Activated T-helper 9 cell treated with anti-CD3 and anti-CD28 coated beads, Interleukin-2, amount 50 U/mL, for 16 hours (primary cell): ENCODE results near the gene CELF4.

Experiments used
- DNase-seq: peaks from one replicate; pipeline ENCODE4 v3.0.0-alpha.2; 2020; ENCODE audit warnings: low read depth

The CELF4 gene

DNA sequence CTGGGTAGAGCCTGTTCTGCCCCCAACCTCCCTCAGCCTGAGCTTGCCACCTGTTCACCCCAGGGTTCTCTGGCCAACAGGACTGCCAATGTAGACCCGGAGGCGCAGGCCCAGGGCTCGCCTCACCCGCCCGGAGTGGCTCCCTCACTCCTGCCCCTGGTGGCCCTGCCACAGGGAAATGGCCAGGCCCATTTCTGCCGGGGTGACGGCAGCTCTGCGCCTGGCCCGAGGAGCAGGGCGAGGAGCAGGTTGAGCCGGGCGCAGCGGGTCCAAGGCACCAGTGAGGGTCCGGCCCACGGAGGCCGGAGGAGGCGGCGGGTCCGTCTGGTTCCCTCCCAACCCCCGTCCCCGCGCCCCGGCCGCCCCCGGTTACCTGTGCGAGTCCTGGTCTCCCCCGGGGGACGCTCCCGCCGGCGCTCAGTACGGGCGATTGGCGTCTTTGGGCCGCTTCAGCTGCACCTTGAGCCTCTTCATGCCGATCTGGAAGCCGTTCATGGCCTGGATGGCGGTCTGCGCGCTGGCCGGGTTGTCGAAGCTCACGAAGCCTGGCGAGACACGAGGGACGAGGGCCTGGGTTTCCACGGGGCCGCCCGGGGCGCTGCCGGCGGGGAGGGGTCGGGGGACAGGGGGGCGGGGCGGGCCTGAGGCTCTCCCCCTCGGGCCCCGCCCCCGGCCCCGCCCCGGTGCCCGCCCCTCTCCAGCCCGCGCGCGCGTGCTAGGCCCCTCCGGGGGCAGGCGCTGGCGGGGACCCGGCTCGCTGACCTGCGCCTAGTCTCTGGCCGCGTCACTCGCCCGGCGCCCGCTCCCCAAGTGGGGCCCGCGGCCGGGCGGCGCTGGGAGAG is 312.0 kb downstream of the CELF4 start:
- DNase-seq: no peak

DNA sequence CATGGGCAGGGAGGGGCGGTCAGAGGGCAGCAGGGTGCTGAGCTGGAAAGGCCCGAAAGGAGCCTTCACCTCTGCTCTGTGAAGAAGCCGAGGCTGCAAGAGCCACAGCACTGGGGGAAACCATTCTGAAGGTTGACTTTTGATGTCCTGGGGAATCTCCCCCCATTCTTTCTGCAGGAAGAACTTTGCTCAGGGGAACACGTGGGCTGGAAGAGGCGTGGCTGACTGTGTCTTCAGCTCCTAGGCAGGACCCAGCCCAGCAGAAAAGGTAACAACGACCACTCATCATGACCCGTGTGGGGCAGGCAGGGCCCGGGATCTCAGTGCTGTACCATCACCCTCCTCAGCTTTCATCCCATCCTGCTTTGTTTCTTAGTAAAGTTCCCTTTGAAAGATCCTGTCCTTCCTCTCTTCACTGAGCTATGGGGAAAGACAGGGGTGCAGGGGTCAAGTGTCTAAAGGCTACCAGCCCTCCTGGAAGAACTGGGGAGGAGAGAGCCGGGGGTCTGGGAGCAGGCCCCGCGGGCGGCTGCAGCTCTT is 312.7 kb downstream of the CELF4 start:
- no peak for DNase-seq

DNA sequence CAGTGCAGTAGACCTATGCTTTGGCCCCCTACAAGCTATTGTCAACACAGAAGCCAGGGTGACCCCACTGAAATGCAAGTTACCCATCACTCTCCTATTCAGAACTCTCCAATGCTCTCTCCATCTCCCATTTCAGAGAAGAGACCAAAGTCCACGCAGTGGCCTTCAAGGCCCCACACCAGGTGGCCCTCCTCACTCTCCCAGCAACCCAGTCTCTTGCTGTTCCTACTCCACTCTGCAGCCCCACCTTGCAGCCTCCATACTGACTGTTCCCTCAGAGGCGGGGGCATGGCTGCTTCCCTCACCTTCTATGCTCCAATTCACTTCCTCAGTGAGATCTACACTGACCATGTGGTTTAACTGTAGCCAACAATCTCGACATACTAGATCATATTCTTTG is 313.3 kb downstream of the CELF4 start:
- DNase-seq: no peak

DNA sequence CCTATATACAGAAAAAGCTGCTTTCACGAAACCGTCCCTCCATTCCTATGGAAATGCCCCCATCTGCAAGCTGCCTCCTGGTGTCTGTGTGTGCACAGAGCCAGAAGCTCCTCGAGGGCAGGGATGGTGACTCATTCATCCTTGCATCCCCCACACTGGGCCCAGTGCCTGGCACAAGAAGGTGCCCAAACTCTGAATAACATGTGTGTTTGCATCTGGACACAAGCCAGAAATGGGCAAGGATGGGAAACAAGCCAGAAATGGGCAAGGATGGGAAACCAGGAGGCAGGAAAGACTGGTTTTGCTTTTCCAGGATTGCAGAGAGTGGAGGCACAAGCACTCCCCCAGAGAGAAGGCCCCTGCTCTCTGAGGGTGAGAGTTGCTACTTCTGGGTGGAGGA is 313.9 kb downstream of the CELF4 start:
- no peak for DNase-seq

DNA sequence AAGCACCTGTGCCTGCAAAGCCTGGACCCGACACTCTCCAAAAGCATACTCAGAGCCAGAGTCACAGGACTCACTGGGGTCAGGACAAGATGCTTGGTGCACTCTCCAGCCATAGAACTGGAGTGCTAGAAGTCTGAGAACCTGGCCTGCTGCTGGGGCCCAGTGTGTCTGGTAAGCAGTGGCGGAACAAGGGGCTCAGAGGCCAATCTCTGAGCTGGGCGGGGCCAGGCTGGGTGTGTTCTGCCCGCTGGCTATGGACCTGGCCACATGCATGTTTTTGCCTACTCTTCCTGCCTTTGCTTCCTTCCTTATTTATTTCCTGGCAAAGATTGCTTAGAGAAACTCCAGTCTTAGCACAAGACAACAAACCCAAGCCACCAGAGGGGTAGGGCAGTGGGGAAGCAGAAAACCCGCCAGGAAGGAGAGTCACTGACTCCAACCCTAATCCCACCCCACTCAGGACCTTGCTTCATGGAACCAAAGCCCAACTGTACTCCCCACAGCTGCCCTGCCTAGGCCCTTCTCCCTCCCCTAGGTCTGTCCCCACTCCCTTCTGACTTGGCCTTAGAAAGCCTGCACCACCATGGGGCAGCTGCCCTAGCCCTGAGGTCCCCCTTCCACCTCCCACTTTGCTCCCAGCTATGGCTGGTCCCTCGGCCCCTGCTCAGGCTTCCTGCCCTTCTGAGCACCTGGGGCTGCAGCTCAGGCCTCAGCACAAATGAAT is 315.5 kb downstream of the CELF4 start:
- no peak for DNase-seq

DNA sequence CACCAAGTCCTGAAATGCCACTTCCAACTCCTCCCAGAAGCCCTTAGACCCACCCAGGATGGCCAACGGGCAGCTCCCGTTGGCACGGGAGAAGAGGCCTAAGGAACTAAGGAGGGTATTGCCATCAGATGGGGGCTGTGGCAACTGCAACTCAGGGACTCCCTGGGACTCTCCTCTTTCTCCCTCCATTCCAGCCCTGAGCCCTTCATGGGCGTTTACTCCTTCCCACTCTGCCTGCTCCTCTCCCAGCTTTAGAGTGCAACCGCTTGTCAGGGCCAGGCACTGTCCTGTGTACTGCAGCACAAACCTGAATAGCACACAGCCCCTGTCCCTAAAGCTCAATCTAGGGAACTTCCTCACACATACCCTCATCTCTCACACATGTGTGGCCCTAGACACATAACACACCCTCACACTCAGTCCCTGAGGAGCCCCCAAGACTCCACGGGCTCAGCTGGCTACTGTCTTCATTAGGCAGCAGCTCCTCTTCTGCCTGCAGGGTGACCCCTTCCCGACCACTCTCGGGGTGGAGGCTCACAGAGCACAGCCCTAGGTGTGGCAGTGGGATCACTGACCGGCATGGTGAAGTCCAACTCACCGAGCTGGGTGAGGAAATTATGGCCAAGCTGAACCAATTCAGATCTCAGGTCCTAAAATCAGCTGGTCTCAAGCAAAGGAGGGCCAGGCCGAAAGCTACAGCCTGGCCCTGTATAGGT is 316.3 kb downstream of the CELF4 start:
- no peak for DNase-seq

DNA sequence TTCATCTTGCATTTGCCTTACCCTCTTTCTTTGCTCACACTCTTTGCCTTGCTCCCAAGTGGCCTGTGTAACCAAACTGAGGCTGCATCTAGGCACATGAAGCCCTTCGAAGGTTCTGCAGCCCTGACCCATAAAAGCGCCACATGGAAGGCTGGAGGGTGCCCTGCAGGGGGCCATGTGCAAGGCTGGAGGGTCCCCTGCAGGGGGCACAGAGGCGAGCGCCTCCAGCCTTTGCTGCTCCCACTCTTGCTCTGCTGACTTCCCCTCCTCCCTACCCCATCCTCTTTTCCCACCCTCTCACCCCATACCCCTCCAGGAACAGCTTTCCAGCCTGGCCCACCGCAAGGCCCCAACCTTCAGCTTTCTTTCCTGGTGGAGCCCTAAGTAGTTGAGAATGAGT is 317.3 kb downstream of the CELF4 start:
- DNase-seq: no peak

DNA sequence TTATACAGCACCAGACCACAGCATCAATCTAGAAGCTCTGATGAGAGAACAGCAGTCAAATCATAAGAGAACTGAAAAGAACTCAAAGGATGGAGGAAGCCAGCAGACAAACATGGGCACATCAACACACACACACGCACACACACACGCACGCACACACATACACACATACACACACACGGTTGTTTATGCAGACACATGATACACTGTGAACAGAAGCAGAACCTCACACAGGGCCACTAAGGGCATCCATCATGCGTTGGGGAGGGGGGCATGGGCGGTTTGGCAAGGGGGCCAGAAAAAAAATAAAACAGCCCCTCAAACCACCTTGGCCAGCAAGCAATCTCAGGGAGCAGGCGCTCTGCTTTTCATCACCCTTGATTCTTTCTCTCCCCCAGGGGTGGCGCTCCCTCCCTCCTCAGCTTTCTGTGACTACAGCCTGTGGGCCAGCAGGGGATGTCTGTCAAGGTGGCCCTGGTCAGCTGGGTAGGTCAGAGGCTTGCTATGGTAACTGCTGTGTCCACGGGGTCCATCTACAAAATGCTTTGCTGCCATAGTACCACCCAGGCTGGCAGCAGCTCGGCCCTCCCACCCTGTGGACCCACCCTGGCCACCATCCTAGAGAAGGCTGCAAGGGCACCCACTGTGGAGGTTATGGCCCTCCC is 318.0 kb downstream of the CELF4 start:
- no peak for DNase-seq

DNA sequence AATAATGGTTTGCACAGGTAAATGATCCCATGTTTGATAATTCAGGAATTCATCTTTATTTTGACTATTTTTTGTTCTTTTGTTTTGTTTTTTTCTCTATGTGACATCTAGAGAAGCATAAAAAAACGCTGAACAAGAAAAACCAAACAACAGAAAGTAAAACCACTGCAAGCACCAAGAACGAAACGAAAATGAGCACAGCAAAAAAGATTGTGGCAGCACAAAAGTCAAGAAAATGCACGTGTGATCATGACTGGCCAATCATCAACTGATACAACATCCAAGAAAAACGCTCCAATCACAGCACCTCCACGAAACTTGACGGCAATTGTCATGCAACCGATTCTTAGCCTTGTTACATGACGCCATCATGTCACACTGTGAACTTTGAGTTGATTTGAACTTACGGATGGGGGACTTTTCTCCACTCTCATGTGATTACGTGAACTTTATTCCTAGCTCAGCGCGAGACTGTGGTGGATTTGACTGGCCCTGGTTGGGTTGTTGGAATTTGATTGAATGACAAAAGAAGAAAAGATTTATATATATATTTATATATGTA is 318.7 kb downstream of the CELF4 start:
- no peak for DNase-seq

DNA sequence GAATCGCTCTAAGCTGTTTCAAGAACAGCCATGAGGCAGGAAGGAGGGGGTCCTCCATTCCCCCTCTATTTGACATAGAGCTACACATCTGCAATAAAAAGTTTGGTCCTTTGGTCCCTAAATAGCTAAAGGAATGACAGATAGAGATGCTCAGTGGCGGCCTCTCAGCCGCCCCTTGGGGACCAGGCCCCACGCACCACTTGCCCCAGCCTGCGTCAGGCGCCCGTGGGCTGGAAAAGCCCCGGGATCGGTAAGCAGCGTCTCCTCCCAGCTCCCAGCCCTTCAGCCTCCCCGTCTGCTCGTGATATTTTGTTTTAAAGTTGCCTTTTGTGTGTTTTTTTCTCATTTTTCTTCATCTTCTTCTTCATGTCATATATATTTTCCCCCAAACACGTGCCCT is 321.0 kb downstream of the CELF4 start:
- DNase-seq: no peak

DNA sequence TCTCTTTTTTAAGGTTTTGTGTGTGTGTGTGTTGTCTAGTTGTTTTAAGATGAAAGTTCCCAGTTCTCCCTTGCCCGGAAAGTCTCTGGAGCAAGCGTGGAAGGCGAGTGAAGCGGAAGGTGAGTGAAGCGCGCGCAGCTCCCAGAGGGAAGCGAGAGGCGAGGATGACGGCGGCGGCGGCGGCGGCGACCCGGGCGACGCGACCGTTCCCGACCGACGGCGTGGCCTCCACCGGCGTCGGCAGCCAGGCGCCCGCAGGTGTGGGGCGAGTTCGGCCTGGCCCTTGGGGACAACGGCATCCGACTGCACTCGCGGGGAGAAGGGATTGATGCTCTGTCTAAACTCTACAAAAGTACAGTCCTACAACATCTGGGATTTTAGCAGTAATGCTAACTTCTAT is 321.9 kb downstream of the CELF4 start:
- DNase-seq: no peak

DNA sequence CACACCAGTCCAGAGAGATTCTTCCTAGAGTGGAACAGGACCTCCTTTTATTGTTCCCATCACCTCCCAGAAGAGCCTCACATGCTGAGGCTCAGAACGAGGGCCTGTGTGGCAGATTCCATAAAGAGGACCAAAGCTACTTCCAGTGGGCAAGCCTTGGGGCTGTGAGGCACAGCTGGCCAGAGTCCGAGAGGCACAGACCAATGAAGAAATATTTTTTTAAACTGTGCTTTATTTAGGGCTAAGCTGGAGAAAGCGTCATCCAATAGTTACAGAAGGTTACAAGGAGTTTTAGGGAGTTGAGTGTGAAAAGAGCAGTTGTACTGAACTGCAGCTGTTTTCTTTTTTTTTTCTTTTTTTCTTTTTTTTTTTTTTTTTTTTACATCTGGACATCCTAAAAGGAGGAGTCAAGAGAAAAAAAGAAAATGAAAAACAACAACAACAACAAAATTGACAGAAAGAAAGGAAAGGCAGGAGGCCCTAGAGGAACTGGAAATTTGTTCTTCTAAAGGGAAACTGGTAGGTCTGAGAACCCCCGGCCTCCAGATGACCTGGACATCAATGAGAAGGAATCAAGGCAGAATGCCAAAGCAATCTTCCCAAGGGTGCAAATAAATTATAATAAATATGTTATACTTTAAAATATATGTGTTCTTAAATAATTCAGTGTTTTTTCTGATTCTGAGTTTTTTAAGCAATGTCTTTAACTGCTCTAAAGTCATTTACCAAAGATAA is 322.6 kb downstream of the CELF4 start:
- DNase-seq: no peak

DNA sequence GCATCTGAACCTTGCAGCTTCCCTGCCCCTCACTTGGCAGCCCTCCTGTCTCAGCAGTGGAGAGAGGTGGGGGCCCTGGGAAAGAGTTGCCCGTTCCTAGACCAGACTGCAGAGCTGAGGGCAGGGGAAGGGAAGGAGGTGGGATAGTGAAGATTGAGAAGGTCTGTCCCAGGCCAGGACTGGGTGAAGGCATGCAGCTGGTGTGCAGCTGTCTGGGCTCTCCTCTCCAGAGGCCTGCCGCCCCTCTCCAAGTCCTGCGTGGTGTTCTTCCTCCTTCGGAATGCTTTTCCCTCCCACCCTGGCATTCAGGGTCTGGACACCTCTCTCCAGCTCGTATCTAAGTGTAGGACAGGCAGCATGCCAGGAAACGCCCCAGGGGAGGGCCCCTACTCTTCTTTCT is 323.5 kb downstream of the CELF4 start:
- DNase-seq: no peak

DNA sequence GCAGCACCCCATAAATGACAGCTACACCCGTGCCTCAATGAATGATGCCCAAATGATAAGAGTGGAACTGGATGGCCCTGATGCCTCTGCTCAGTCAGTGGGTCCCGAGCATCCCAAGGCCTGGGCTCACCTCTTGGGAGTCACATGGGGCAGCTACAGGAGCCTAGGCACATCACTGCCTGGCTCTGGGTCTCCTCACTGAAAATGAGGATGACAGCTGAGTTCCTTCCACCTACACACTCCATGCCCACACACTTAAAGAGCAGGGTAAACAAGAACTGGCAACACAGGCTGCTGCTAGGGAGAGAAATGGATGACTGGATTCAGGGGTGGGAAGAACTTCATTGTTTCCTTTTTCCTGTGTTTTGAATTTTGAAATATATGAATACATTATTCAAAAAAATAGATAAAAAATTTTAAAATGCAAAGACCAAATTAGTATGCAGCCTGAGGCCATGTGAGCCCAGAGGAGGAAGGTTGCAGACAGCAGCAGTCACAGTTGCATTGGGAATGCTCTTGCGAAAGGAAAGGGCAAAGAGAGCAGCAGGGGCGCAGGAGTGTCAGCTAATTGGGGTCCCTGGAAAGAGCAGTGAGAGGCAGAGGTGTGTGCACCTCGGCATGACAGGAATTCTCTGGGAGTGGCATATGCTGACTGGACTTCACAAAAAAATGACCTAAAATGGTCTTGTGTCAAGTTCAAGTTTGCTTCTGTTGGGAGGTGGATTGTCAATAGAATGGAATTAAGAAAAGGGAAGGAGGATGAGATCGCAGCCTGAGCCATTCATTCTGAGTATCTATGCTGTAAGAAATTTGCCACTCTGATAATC is 327.1 kb downstream of the CELF4 start:
- no peak for DNase-seq

DNA sequence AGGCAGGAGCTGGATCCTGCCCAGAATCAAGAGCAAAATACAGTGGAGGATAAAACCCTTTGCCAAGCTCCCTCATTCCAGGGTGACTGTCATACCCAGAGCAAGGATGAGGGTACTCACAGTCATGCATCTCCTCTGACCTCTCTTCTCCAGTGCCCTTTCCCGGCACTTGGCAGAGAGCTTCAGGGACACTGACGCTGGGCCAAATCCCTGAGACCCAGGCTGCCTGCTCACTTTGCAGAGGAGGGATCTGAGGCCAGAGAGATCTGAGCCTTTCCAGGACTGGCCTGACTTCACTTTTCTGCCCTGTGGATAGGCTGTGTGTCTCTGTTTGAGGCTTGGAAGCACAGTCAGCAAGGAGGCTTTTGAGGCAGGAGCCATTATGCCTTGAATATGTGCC is 330.0 kb downstream of the CELF4 start:
- DNase-seq: no peak

DNA sequence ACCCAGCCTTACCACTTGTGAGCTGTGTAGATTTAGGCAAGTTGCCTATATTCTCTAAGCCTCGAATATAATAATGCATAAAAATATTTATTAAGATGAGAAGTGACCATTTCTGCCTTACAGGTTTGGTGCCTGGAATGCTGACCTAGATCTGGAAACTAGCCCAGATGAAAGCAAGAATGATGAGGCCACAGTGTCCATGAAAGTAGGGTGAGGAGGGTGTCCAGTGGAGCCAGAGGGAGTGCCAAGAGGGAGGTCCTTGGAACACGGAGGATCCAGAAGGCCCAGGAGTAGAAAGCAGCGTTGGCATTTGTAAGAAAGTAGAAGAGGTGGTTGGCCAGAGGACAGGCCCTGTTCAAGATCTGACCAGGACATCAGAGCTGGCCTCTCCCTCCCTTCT is 334.3 kb downstream of the CELF4 start:
- no peak for DNase-seq

DNA sequence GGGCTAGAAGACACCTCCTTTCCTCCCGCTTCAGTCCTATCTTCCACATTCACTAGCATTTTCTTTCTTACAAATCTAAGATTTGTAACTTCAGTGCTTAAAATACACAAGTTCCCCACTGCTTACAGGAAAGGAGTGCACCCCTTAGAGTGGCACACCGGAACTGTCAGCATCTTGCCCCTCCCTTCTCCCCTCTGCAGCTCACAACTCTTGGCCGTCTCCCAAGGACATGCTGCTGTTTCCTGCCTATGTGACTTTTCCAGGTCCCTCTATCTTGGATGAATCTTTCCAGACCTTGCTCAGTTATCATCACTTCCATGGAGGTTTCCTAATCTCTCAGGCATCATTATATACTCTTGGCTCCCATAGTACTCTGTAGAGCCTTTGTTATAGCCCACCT is 334.8 kb downstream of the CELF4 start:
- no peak for DNase-seq

DNA sequence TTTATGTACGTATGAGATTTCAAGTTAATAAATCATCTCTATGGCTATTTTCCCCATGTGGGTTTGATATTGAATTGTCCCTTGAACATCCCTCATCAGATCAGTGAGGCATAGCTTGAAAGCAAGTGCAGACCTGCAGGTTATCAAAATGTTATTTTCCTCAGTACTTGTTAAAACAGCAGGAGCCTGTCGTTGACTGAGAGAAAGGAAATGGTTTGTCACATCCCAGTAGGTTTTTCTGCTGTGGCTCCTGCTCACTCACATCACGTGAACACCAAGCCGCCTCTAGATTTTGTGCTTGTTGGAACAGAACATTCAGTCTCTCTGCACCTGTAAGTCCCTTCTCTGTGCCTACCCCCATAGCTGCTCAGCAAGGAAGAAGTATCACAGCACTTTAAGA is 340.3 kb downstream of the CELF4 start:
- DNase-seq: no peak

DNA sequence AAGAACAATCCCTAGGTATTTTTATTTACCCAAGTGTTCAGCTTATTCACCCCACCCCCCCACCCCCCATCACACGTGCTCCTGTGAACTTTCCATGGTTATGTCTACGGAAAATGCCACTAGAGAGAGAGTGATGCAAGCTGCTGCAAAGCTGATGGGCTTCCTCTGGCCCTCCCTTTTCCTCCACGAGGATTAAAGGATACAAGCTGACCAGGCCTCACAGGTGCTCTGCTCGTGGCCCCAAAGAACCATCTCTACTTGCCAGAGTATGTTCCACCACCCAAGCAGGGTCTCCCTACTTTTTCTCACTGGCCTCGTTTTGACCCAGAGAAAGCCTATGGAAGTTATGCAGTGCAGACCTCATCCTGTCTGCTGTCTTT is 342.6 kb downstream of the CELF4 start:
- DNase-seq: no peak

DNA sequence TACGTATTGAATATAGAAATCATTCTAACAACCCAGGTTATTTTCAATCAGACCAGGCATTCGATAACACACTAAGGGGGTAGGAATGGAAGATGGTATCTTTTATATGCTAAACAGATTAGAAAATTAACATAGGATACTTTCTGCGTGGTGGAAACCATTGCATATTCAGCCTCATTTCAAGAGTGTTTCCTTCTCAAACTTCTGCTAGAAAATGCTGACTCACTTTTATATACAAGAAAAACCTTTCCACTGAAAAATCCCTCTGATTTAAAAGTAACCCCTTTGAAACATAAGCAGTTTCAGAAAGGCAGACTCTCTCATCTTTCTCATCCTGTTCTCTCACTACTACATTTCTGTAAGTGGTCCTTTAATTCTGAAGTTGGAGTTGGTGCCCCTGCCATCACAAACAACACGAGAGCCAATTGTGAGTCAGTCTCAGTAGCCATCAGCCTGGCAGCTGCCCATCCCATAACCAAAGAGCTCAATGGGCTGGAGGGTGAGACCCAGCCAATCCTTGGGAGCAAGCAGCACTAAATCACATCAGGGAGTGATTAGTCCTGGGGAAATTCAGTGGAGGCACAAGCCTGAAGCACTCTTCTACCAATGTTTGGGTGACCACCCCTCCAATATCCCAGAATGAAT is 343.1 kb downstream of the CELF4 start:
- DNase-seq: no peak
